GM18870 (cell line): Measurements from ENCODE around the gene MRE11.
"Not testable (repeated sequence)": the region's sequence is repeated elsewhere in the genome, so short reads cannot be mapped to it uniquely, and the experiment has no call there.

Source experiments
- ATAC-seq: cut with Tn5 transposase; IDR thresholded peaks from one replicate; pipeline ENCODE4 v1.9.1; 2021; ENCODE audit warnings: moderate library complexity; ENCODE audit not compliant: unreplicated experiment

The MRE11 gene

GRCh38 chr11:94433049-94433448 is 60.6 kb downstream of the MRE11 start:
- ATAC-seq = no peak

GRCh38 chr11:94424662-94425061 is 69.0 kb downstream of the MRE11 start:
- no peak for ATAC-seq

- no peak for ATAC-seq
Measured at GRCh38 chr11:94424011-94424410, 69.6 kb downstream of the MRE11 start.

GRCh38 chr11:94423507-94423906 is 70.1 kb downstream of the MRE11 start:
- no peak for ATAC-seq

- no peak for ATAC-seq
Measured at GRCh38 chr11:94418123-94418765, 75.4 kb downstream of the MRE11 start.

GRCh38 chr11:94417386-94417987 is 76.2 kb downstream of the MRE11 start:
- no peak for ATAC-seq

GRCh38 chr11:94405062-94405833 is 88.4 kb downstream of the MRE11 start:
- no peak for ATAC-seq

- ATAC-seq = no peak
Measured at GRCh38 chr11:94402355-94402754, 91.3 kb downstream of the MRE11 start.

- ATAC-seq = no peak
Measured at GRCh38 chr11:94401773-94402265, 91.8 kb downstream of the MRE11 start.

GRCh38 chr11:94400839-94401772 is 92.5 kb downstream of the MRE11 start, which contains the start of gene GPR83:
Gene GPR83, minus strand, starts transcription at chr11:94401419. Its CDS starts 172 bp downstream, at chr11:94401247.
- no peak for ATAC-seq

GRCh38 chr11:94400457-94400838 is 93.2 kb downstream of the MRE11 start:
- ATAC-seq = no peak

GRCh38 chr11:94400050-94400449 is 93.6 kb downstream of the MRE11 start:
- no peak for ATAC-seq

GRCh38 chr11:94398101-94398500 is 95.5 kb downstream of the MRE11 start:
- no peak for ATAC-seq

GRCh38 chr11:94396282-94396681 is 97.4 kb downstream of the MRE11 start:
- ATAC-seq = no peak

GRCh38 chr11:94391937-94392336 is 101.7 kb downstream of the MRE11 start:
- not testable (repeated sequence) for ATAC-seq

GRCh38 chr11:94379613-94380012 is 114.0 kb downstream of the MRE11 start:
- ATAC-seq = no peak

- ATAC-seq = no peak
Measured at GRCh38 chr11:94376841-94377240, 116.8 kb downstream of the MRE11 start.

- not testable (repeated sequence) for ATAC-seq
Measured at GRCh38 chr11:94370576-94370975, 123.1 kb downstream of the MRE11 start.
